Gastroesophageal sphincter (tissue), 3 donors: Measurements from ENCODE around the gene NEDD4L.

Experiments used
- EP300 ChIP-seq: sonication (generic); formaldehyde crosslinking; IDR thresholded peaks from one replicate; pipeline ENCODE4 v1.6.1; 2017; ENCODE audit warnings: antibody characterized with exemption, mild to moderate bottlenecking
- POLR2AphosphoS5 ChIP-seq: sonication (generic); formaldehyde crosslinking; IDR thresholded peaks from one replicate; pipeline ENCODE4 v1.6.1; 2017; ENCODE audit warnings: antibody characterized with exemption
- TF ChIP-seq, protein P1 (sequence below), 4 experiments: fragments of 200-600 bp in 2 of 4; fragments of 450-650 bp in 2 of 4; sonication (generic) in 1 of 4; IDR thresholded peaks; one replicate each; pipeline ENCODE4 v1.5.1; 2017 to 2019; ENCODE audit warnings: antibody characterized with exemption in 4 of 4, mild to moderate bottlenecking in 2 of 4, moderate library complexity in 2 of 4

- TF ChIP-seq EP300 (no peak), POLR2AphosphoS5 (no peak)
- TF ChIP-seq, protein P1, sequence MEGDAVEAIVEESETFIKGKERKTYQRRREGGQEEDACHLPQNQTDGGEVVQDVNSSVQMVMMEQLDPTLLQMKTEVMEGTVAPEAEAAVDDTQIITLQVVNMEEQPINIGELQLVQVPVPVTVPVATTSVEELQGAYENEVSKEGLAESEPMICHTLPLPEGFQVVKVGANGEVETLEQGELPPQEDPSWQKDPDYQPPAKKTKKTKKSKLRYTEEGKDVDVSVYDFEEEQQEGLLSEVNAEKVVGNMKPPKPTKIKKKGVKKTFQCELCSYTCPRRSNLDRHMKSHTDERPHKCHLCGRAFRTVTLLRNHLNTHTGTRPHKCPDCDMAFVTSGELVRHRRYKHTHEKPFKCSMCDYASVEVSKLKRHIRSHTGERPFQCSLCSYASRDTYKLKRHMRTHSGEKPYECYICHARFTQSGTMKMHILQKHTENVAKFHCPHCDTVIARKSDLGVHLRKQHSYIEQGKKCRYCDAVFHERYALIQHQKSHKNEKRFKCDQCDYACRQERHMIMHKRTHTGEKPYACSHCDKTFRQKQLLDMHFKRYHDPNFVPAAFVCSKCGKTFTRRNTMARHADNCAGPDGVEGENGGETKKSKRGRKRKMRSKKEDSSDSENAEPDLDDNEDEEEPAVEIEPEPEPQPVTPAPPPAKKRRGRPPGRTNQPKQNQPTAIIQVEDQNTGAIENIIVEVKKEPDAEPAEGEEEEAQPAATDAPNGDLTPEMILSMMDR (IDR thresholded peaks at IDR 0.05): no peak
Measured at GRCh38 chr18:58180172-58180571, 136.1 kb downstream of the NEDD4L start.
